Gastrocnemius medialis (tissue), 4 donors: ENCODE results near the gene TUBB3. TPM values are rescaled to one million over a fixed set of nuclear protein-coding genes. Genes with fewer than 3 reads are reported as not detected.

ENCODE experiments used
- ATAC-seq, 2 donors: fragments of 150-250 bp; one replicate each; pipeline ENCODE4 v1.9.1; 2016
- DNase-seq, 2 donors: peaks; one replicate each; pipeline ENCODE4 v3.0.0-alpha.2; 2019
- H3K27ac ChIP-seq, 4 donors: fragments of 200-600 bp; sonication (generic); 1 replicate in 1 of 4; 2 replicates in 3 of 4; pipeline ENCODE4 v1.5.1; 2016 to 2018; ENCODE audit warnings: mild to moderate bottlenecking in 2 of 4, moderate library complexity in 1 of 4
- H3K27me3 ChIP-seq, 3 donors: fragments of 200-600 bp; sonication (generic) in 2 of 3; 1 replicate in 1 of 3; 2 replicates in 2 of 3; pipeline versions ENCODE4 v1.5.1 to v1.6.0; 2016 to 2019; ENCODE audit warnings: mild to moderate bottlenecking in 1 of 3, moderate library complexity in 1 of 3
- H3K36me3 ChIP-seq, 2 donors: fragments of 200-600 bp; sonication (generic) in 1 of 2; one replicate each; pipeline ENCODE4 v1.5.1; 2017 to 2018
- H3K4me1 ChIP-seq, 2 donors: fragments of 200-600 bp; sonication (generic) in 1 of 2; one replicate each; pipeline ENCODE4 v1.5.1; 2016 to 2017; ENCODE audit warnings: mild to moderate bottlenecking in 2 of 2
- H3K4me3 ChIP-seq, 4 donors: fragments of 200-600 bp; sonication (generic) in 3 of 4; 1 replicate in 1 of 4; 2 replicates in 3 of 4; pipeline ENCODE4 v1.5.1; 2016 to 2019; ENCODE audit warnings: mild to moderate bottlenecking in 2 of 4
- H3K9me3 ChIP-seq, 3 donors: fragments of 200-600 bp; sonication (generic) in 2 of 3; 1 replicate in 1 of 3; 2 replicates in 2 of 3; pipeline ENCODE4 v1.5.1; 2016 to 2019
- POLR2A ChIP-seq, 2 donors: fragments of 450-650 bp; IDR thresholded peaks; one replicate each; pipeline ENCODE4 v1.6.1; 2017; ENCODE audit warnings: antibody characterized with exemption in 2 of 2, mild to moderate bottlenecking in 2 of 2, moderate library complexity in 2 of 2
- in situ Hi-C, 4 donors: fragments of 200-750 bp; cut with MboI; loops; one replicate each; pipeline versions ENCODE4 v1.15.0 to v1.8.0; 2017; ENCODE audit warnings: low sequenced_read_pairs in 4 of 4
- intact Hi-C: fragments of 100-400 bp; cut with DNase I; formaldehyde crosslinking; loops from one replicate; pipeline ENCODE4 v1.15.1; 2023; ENCODE audit warnings: low total_unique reads
- total RNA-seq, 4 donors: library from RNA; depleted of rRNA; stranded (reverse); fragments of >200 nt; gene quantifications; one replicate each; pipeline versions ENCODE4 v1.1.0 to v1.2.3, GENCODE V29; 2016
- TF ChIP-seq, protein P1 (sequence below), 5 experiments: fragments of 450-650 bp in 3 of 5; fragments of 200-600 bp in 2 of 5; sonication (generic) in 2 of 5; IDR thresholded peaks in 4 of 5; conservative IDR thresholded peaks in 1 of 5; 1 replicate in 4 of 5; 2 replicates in 1 of 5; pipeline ENCODE4 v1.5.1; 2016 to 2019; ENCODE audit warnings: antibody characterized with exemption in 5 of 5, mild to moderate bottlenecking in 3 of 5, moderate library complexity in 3 of 5

Gene TUBB3
- total RNA-seq, 4 donors from 2014 or later, result 1.1 TPM; not detected in 3

DNA sequence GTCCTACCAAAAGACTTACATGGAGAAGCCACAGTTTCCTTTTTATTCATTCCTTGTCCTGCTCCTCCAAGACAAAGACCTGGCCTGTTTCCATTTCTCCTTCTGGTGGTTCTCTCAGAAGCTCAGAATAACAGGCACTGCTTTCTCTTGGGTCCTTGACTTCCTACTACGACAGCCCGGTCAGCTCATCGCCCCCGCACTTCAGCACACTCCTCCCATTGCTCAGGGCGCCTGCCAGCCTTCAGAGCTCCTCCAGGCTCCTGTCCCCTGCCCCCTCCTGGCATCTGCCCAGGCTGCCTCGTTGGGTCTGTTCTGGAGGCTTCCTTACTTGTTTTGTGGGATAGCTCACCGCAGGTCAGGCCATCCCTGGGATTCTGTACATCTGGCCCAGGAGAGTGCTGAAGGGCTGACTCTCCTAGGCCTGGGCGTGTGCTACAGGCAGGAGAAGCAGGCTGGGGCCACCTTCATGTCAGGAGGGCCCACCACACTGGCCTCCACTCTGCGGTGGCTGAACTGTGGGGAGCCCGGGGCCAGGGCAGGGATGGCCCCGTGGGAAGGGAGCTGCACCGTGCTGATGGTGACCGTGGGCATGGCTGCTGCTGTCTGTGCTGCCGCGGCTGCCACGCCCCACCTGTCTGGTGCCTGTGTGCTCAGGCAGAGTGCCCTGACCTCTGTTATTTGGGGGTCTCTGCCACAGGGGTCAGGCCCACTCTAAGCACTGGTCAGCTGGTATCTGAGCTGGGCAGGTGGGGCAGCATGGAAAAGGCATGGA, 32.1 kb upstream of the TUBB3 start:
- TF ChIP-seq, protein P1, sequence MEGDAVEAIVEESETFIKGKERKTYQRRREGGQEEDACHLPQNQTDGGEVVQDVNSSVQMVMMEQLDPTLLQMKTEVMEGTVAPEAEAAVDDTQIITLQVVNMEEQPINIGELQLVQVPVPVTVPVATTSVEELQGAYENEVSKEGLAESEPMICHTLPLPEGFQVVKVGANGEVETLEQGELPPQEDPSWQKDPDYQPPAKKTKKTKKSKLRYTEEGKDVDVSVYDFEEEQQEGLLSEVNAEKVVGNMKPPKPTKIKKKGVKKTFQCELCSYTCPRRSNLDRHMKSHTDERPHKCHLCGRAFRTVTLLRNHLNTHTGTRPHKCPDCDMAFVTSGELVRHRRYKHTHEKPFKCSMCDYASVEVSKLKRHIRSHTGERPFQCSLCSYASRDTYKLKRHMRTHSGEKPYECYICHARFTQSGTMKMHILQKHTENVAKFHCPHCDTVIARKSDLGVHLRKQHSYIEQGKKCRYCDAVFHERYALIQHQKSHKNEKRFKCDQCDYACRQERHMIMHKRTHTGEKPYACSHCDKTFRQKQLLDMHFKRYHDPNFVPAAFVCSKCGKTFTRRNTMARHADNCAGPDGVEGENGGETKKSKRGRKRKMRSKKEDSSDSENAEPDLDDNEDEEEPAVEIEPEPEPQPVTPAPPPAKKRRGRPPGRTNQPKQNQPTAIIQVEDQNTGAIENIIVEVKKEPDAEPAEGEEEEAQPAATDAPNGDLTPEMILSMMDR (IDR thresholded peaks at IDR 0.05 in 4 of 5, conservative IDR thresholded peaks at IDR 0.05 in 1 of 5), result no peak
- no peak for TF ChIP-seq POLR2A (IDR thresholded peaks at IDR 0.05)
- DNase-seq (no peak), ATAC-seq (no peak)
- Histone ChIP-seq H3K9me3 (no peaks in the 10 kb centered on the region), H3K27me3 (no peaks in the 10 kb centered on the region), H3K4me3 (no peak overlapping the region), H3K36me3 (peaks cover 0 to 89% of the 10 kb centered on the region in 2 donors), H3K4me1 (no peaks in the 10 kb centered on the region), H3K27ac (no peak overlapping the region)
- in situ Hi-C loops, result no loop called here
- intact Hi-C loops, result no loop called here

DNA sequence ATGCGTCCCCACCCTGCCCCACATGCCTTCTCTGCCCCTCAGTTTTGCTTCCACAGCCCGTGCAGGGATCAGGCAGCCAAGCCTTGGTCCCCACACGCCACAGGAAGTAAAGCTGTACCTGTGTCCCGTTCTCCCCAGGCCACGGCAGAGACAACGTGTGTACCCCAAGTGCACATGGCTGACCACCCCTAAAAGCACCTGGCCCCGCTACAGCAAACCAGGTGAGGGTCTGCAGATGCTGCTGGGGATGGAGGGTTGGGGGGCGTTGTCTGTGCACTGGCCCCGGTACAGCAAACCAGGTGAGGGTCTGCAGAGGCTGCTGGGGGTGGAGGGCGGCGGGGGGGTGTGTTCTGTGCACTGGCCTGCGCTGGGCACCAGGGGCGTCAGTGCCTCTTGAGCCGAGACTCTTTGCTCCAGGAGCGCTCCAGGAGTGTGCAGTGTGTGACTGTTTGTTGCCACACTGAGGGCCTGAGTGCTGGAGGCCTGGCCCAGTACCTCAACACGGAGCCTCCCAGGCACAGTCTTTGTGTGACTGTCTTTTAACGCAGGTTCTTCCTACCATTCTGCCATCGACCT, 31.0 kb upstream of the TUBB3 start:
- Histone ChIP-seq H3K36me3 (peaks cover 0 to 89% of the 10 kb centered on the region in 2 donors), H3K4me3 (no peak overlapping the region), H3K27me3 (no peaks in the 10 kb centered on the region), H3K4me1 (no peaks in the 10 kb centered on the region), H3K27ac (no peak overlapping the region), H3K9me3 (no peaks in the 10 kb centered on the region)
- intact Hi-C loops (no loop called here), in situ Hi-C loops (no loop called here)
- ATAC-seq (no peak), DNase-seq (no peak)
- TF ChIP-seq POLR2A (IDR thresholded peaks at IDR 0.05), result no peak
- TF ChIP-seq, protein P1 (IDR thresholded peaks at IDR 0.05 in 4 of 5, conservative IDR thresholded peaks at IDR 0.05 in 1 of 5), result no peak

GRCh38 chr16:89892635-89893034, 30.5 kb upstream of the TUBB3 start:
- intact Hi-C loops, result no loop called here
- DNase-seq (no peak), ATAC-seq (no peak)
- H3K27me3 ChIP-seq, result no peaks in the 10 kb centered on the region
- no peaks in the 10 kb centered on the region for H3K9me3 ChIP-seq
- no peak overlapping the region for H3K4me3 ChIP-seq
- no peaks in the 10 kb centered on the region for H3K4me1 ChIP-seq
- in situ Hi-C loops, result no loop called here
- TF ChIP-seq, protein P1 (IDR thresholded peaks at IDR 0.05 in 4 of 5, conservative IDR thresholded peaks at IDR 0.05 in 1 of 5), result no peak
- TF ChIP-seq POLR2A (IDR thresholded peaks at IDR 0.05), result no peak
- no peak overlapping the region for H3K27ac ChIP-seq
- peaks cover 0 to 89% of the 10 kb centered on the region in 2 donors for H3K36me3 ChIP-seq

- H3K9me3 ChIP-seq, result no peaks in the 10 kb centered on the region
- TF ChIP-seq POLR2A (IDR thresholded peaks at IDR 0.05), result no peak
- TF ChIP-seq, protein P1 (IDR thresholded peaks at IDR 0.05 in 4 of 5, conservative IDR thresholded peaks at IDR 0.05 in 1 of 5), result no peak
- intact Hi-C loops, result no loop called here
- ATAC-seq, result no peak
- no peaks in the 10 kb centered on the region for H3K4me1 ChIP-seq
- no peak for DNase-seq
- no peaks in the 10 kb centered on the region for H3K27me3 ChIP-seq
- H3K36me3 ChIP-seq, result peaks cover 0 to 91% of the 10 kb centered on the region in 2 donors
- no peak overlapping the region for H3K4me3 ChIP-seq
- in situ Hi-C loops, result no loop called here
- no peak overlapping the region for H3K27ac ChIP-seq
Observed at GRCh38 chr16:89893642-89894548, 29.2 kb upstream of the TUBB3 start.
